ENCODE measurements around the gene NEXMIF. TPM values are rescaled to one million over a fixed set of nuclear protein-coding genes. Genes with fewer than 3 reads are reported as not detected.

NEXMIF gene
- total RNA-seq (ENCODE audit: low replicate concordance): under 0.01 TPM in 1 of 2 replicates, not detected in the other

GRCh38 chrX:74925225-74926088 is at the start of gene NEXMIF:
NEXMIF (minus strand) TSS chrX:74925452.

Other genes with a start within 250 kb of the NEXMIF start
- gene ABCB7, start 230.8 kb upstream of the NEXMIF start, total RNA-seq (ENCODE audit: low replicate concordance): 9.5 and 19.0 TPM in 2 replicates

Measured in smooth muscle cell of the coronary artery (primary cell).